ENCODE data around the gene KLHL15.

The KLHL15 gene

GRCh38 chrX:23952391-23952790, 74.6 kb downstream of the KLHL15 start:
- DNase-seq (ENCODE audit: low spot score): no peak

- no peak for DNase-seq (ENCODE audit: low spot score)
These were observed 81.8 kb downstream of the KLHL15 start for GRCh38 chrX:23945206-23945605.

GRCh38 chrX:23944234-23944633, 82.8 kb downstream of the KLHL15 start:
- no peak for DNase-seq (ENCODE audit: low spot score)

- DNase-seq (ENCODE audit: low spot score): no peak
These were observed 87.8 kb downstream of the KLHL15 start for GRCh38 chrX:23939203-23939602.

DNA sequence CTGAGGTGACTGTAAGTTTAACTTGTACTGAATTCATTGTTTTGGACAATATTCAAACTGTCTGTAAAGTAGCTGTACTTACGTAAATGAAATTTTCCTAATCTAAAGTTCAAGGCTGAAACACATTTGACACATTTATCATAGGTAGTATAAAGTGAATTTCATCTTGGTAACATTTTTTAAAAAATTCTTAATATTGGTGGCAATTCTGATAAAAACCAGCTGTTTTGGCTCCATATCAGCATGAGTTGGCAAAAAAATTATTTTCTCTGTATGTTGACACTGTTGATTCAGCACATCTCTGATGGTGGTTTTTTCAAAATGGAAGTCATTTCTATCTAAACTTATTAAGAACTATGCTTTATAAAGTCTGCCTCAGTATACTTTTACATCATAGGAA, 88.3 kb downstream of the KLHL15 start:
- DNase-seq (ENCODE audit: low spot score): no peak

DNA sequence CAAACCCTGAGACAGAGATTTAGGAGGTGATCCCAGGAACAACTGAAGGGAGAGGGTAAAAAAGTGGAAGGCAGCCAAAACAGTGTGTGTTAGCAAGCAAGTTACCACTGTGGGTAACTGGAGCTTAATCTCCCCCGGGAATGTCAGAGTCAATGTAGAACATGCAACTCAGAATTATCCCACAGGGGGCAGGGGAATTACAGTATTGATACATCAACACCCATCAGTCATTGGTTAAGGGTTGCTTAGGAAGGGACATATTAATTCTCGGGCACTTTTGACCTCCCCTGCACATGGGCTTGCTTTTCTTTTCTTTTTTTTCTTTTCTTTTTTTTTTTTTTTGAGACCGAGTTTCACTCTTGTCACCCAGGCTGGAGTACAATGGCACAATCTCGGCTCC, 89.9 kb downstream of the KLHL15 start:
- DNase-seq (ENCODE audit: low spot score): no peak

GRCh38 chrX:23936180-23936579, 90.8 kb downstream of the KLHL15 start:
- DNase-seq (ENCODE audit: low spot score): no peak

DNA sequence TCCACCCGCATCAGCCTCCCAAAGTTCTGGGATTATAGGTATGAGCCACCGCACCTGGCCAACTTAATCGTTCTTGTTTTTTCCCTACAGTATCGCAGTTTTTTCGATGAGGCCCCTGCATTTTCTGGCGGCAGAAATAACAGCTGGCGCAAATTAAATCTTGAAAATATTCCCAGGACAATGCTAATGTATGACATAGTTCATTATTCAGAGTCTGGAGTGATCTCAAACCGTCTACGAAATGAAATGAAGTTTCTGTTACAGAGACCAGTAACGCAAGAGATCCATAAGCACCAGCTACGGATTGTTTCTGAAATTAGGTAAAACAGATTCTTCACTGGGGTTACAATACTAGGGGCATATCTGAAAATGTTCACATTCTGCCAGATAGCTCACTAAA, 91.9 kb downstream of the KLHL15 start:
- no peak for DNase-seq (ENCODE audit: low spot score)
